HG02885 (cell line): ENCODE data around the gene SNX13.

Experiments used
- ATAC-seq: cut with Tn5 transposase; IDR thresholded peaks from one replicate; pipeline ENCODE4 v1.9.1; 2021; ENCODE audit warnings: mild to moderate bottlenecking; ENCODE audit not compliant: unreplicated experiment, poor library complexity

The SNX13 gene

GRCh38 chr7:17802056-17802455 lies 138.2 kb downstream of the SNX13 start:
- no peak for ATAC-seq

- no peak for ATAC-seq
These were observed 148.0 kb downstream of the SNX13 start for GRCh38 chr7:17792075-17792936.

DNA sequence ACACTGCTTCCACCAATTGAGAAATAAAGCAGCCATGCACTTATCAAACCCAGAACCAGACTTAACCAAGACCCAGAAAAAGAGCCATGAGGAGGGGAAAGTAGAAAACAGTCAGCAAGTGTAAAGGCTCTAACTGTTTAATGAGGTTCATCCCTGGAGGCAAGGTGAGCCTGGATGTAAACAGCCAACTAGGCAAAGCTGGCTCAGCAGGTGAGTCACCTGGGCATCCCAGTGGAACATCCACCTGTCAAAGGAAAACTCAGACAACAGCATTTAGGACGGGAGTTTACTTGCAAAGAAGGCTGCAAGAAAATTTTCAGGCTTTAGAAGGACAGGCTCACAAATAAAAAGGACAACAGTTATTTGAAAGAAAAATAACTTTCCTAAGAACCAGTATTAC lies 153.0 kb downstream of the SNX13 start:
- no peak for ATAC-seq

DNA sequence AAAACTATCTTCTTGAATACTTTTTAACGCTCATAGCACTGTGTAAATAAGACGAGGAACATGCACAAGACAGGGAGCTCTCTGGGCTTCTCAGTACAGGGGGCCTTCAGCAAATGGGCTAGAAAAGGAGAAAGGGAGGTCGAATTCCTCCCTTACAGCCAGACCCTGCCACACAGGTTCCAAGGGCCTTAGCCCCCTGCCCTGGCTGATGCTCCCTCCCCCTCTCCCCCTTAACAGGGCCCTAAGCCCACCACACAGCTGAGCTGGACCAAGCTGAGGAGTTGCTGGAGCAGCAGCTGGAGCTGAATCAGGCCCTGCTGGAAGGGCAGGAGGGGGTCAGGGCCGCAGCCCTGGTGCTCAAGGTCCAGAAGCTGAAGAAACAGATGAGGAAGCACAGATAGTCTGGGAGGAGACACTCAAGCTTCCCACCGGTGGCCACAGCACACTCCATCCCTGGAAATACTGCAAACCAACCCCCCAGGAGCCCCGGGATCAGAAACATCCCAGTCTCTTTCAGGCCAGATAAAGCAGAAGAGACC lies 153.9 kb downstream of the SNX13 start:
- no peak for ATAC-seq

- no peak for ATAC-seq
These were observed 158.1 kb downstream of the SNX13 start for GRCh38 chr7:17782216-17782549.

GRCh38 chr7:17781491-17782215 lies 158.6 kb downstream of the SNX13 start:
- ATAC-seq: no peak

DNA sequence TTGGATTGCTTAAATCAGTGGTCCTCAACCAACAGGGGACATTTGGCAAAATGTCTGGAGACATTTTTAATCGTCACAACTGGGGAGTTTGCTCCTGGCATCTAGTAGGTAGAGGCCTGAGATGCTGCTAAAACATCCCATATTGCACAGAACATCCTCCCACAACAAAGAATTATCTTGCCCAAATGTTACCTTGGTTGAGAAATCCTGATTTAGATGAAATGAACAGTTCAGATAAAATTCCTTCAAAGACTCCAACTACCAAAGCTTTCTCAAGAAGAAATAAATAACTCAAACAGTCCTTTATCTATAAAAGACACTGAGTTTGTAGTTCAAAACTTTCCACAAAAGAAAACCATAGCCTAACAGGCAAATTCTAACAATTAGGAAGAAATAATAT lies 160.9 kb downstream of the SNX13 start:
- no peak for ATAC-seq

GRCh38 chr7:17774716-17775288 lies 165.5 kb downstream of the SNX13 start:
- ATAC-seq: no peak

DNA sequence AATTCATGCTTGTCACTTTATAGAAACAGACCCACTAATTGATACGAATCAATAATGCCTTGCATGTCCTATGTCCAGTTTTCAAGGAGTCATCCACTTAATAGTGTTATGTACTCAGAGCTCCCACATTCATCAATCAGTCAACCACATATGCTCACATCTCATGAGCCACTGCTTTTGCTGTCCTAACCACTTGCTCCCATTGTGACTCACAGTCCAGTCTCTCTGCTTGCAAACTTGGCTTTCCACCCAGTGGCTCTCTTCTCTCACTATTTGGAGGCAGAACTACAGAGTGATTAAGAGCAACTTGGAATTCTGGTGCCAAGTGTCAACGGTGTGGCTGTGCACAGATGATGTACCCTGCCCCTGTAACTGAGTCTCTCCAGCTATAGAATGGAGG lies 166.0 kb downstream of the SNX13 start:
- ATAC-seq: peak; percentile 34

- peak; percentile 32 for ATAC-seq
These were observed 167.0 kb downstream of the SNX13 start for GRCh38 chr7:17773289-17773626.

- no peak for ATAC-seq
These were observed 167.6 kb downstream of the SNX13 start for GRCh38 chr7:17772581-17773288.

DNA sequence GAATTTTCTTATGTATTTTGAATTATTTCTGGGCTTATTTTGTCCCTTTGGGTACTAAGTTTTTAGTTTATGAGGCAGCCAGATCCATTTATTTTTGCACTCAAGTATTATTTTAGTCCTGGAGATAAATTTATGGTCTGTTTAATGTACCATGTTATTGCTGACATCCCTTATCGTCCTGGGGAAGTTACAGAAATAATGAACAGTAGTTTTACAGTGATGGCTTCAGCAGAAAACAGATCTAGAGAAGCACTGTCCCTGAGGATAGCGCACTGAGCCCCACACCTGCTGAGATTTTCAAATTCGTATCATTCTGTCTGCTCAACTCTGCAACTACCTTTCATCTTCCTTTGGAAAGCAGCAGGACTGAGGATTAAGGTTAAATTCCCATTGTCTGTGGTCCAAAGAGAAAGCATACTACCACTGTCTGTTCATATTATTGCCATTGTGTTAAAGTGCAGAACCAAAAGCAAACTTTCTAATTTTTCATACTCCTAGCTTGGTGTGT lies 168.3 kb downstream of the SNX13 start:
- no peak for ATAC-seq

DNA sequence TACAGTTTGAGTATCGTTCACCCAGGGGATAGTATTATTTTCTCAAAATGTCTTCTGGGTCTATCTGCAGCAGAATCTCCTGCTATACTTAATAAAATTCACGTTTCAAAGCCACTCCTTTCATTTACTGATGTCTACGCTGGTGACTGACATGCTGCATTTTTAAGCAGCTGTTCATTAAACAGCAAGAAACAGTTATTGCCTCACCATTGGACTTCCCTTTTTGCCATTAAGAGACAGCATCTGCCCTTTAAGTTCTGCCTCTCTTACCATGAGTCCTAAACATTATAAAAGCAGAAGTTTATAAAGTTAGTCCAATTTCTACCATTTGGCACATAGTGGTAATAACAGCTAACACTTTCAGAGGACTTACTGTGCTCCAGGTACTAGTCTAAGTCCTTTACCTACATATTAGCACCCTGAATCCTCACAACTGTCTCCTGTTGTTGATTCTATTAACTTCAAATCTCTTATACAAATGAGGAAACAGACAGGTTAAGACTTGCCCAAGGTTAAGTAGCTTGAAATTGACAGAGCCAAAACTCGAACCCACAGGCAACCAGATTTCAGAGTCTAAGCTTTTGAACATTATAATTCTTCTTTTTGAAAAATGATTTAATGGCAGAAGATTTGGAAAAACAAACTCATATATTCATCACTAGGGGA lies 169.5 kb downstream of the SNX13 start:
- no peak for ATAC-seq

GRCh38 chr7:17769918-17770317 lies 170.4 kb downstream of the SNX13 start:
- ATAC-seq: peak; percentile 71

DNA sequence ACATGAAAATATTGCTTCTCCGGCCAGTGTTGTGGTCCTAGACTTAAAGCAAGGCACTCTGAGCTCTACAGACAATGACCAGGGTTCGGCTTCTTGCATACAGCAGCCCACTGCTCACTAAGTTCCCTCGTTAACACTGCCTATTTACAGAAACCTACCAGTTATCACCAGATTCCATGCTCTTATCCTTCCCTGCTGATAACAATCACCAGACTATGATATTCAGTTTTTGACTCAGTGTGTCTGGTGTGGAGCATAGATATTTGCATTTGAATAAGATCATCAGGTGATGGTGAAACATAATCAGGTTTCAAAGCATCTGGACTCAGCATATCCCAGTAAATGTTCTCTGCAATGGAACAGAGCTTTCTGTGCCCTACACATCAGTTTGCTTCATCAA lies 182.3 kb downstream of the SNX13 start:
- no peak for ATAC-seq

- ATAC-seq: peak; percentile 34
These were observed 194.2 kb downstream of the SNX13 start for GRCh38 chr7:17746020-17746530.

- peak; percentile 88 for ATAC-seq
These were observed 194.7 kb downstream of the SNX13 start for GRCh38 chr7:17745610-17746009.

GRCh38 chr7:17743316-17743715 lies 197.0 kb downstream of the SNX13 start:
- no peak for ATAC-seq

GRCh38 chr7:17741426-17741825 lies 198.9 kb downstream of the SNX13 start:
- ATAC-seq: no peak
